Natural killer cell (primary cell): ENCODE measurements around the gene SLC25A47. TPM values are rescaled to one million over a fixed set of nuclear protein-coding genes. Genes with fewer than 3 reads are reported as not detected.

Source experiments
- ATAC-seq, 3 donors: fragments of 150-1000 bp in 2 of 3; fragments of 200-7000 bp in 1 of 3; cut with Tn5 transposase; 1 replicate in 1 of 3; 2 replicates in 2 of 3; pipeline ENCODE4 v1.10.0; 2021; ENCODE audit warnings: mild to moderate bottlenecking in 2 of 3, moderate library complexity in 2 of 3
- DNase-seq, 2 donors: peaks; one replicate each; pipeline versions ENCODE4 v3.0.0 to v3.0.0-alpha.2; 2013 to 2021; ENCODE audit warnings: mixed read lengths in 1 of 2
- H3K27ac ChIP-seq: one replicate; pipeline ENCODE4 v1.5.1; 2013; ENCODE audit warnings: mild to moderate bottlenecking, low read length
- H3K27me3 ChIP-seq: one replicate; pipeline ENCODE4 v1.6.1; 2013; ENCODE audit warnings: low read length; ENCODE audit not compliant: control insufficient read depth, insufficient read depth
- H3K36me3 ChIP-seq: one replicate; pipeline ENCODE4 v1.6.1; 2013; ENCODE audit warnings: low read length; ENCODE audit not compliant: control insufficient read depth, insufficient read depth
- H3K4me1 ChIP-seq: one replicate; pipeline ENCODE4 v1.6.1; 2013; ENCODE audit warnings: low read length; ENCODE audit not compliant: control insufficient read depth, insufficient read depth
- H3K4me3 ChIP-seq: one replicate; pipeline ENCODE4 v1.5.1; 2013; ENCODE audit warnings: low read length
- H3K9me3 ChIP-seq: one replicate; pipeline ENCODE4 v1.6.1; 2013; ENCODE audit warnings: low read length; ENCODE audit not compliant: control insufficient read depth, insufficient read depth
- H3K27ac Mint-ChIP-seq, 2 donors: one replicate each; pipeline ENCODE4 v1.8.0; 2022; ENCODE audit warnings: mild to moderate bottlenecking in 2 of 2, mixed read lengths in 2 of 2, moderate library complexity in 1 of 2
- H3K27me3 Mint-ChIP-seq, 2 donors: one replicate each; pipeline ENCODE4 v1.8.0; 2022; ENCODE audit warnings: low read depth in 2 of 2, mixed read lengths in 2 of 2
- H3K36me3 Mint-ChIP-seq: one replicate; pipeline ENCODE4 v1.8.0; 2022; ENCODE audit warnings: mixed read lengths
- H3K4me1 Mint-ChIP-seq, 2 donors: one replicate each; pipeline ENCODE4 v1.8.0; 2022; ENCODE audit warnings: mixed read lengths in 2 of 2
- H3K4me3 Mint-ChIP-seq: one replicate; pipeline ENCODE4 v1.8.0; 2022; ENCODE audit warnings: mild to moderate bottlenecking, moderate library complexity, mixed read lengths
- H3K9me3 Mint-ChIP-seq, 2 donors: one replicate each; pipeline ENCODE4 v1.8.0; 2022; ENCODE audit warnings: mixed read lengths in 2 of 2
- CTCF ChIP-seq: fragments of 200-600 bp; IDR thresholded peaks from one replicate; pipeline ENCODE4 v1.8.0; 2022; ENCODE audit warnings: antibody characterized with exemption
- WGBS: methylation state at CpG from one replicate; pipeline ENCODE4 v1.1.7; 2013; ENCODE audit warnings: missing lambda C conversion rate; ENCODE audit not compliant: insufficient coverage; 5-methylcytosine and 5-hydroxymethylcytosine counted together
- intact Hi-C: fragments of 100-400 bp; cut with micrococcal nuclease; formaldehyde crosslinking; loops from one replicate; pipeline ENCODE4 v1.14.2; 2022
- total RNA-seq, 4 donors: library from RNA; stranded (reverse); fragments of 120-200 nt in 1 of 4; gene quantifications; one replicate each; pipeline versions ENCODE4 v1.2.3 to v1.2.4, GENCODE V29; 2013 to 2022

SLC25A47 gene
- total RNA-seq, 3 donors from 2014 or later (not counting 1 experiment from before 2014, with no cell fraction given): 0.20 TPM; not detected in 2

GRCh38 chr14:100358396-100358795, 35.3 kb downstream of the SLC25A47 start:
- H3K4me1 ChIP-seq: no peaks in the 10 kb centered on the region
- H3K36me3 ChIP-seq: peaks cover 58% of the 10 kb centered on the region
- H3K9me3 ChIP-seq: no peaks in the 10 kb centered on the region
- 63% methylated on average over 2 of the region's 2 CpGs for WGBS
- DNase-seq: no peak
- no peak for TF ChIP-seq CTCF
- no peak for ATAC-seq
- Mint-ChIP-seq H3K4me3 (no peak overlapping the region), H3K9me3 (no peaks in the 10 kb centered on the region), H3K27ac (no peak overlapping the region), H3K4me1 (peaks cover 6 to 8% of the 10 kb centered on the region in 2 donors), H3K36me3 (peaks cover 21% of the 10 kb centered on the region), H3K27me3 (no peaks in the 10 kb centered on the region)
- intact Hi-C loops: no loop called here
- H3K27me3 ChIP-seq: no peaks in the 10 kb centered on the region
- H3K27ac ChIP-seq: no peak overlapping the region
- H3K4me3 ChIP-seq: no peak overlapping the region

GRCh38 chr14:100359111-100359510, 36.0 kb downstream of the SLC25A47 start:
- H3K4me1 Mint-ChIP-seq: peaks cover 6 to 8% of the 10 kb centered on the region in 2 donors
- no peak overlapping the region for H3K4me3 ChIP-seq
- H3K4me3 Mint-ChIP-seq: no peak overlapping the region
- H3K27me3 Mint-ChIP-seq: no peaks in the 10 kb centered on the region
- H3K9me3 Mint-ChIP-seq: no peaks in the 10 kb centered on the region
- no peaks in the 10 kb centered on the region for H3K4me1 ChIP-seq
- H3K9me3 ChIP-seq: no peaks in the 10 kb centered on the region
- intact Hi-C loops: no loop called here
- no peak overlapping the region for H3K27ac ChIP-seq
- no peak for DNase-seq
- ATAC-seq: no peak
- no CpG with 5 or more reads among the region's 2 CpGs for WGBS
- peaks cover 20% of the 10 kb centered on the region for H3K36me3 Mint-ChIP-seq
- no peak for TF ChIP-seq CTCF
- H3K36me3 ChIP-seq: peaks cover 51% of the 10 kb centered on the region
- no peaks in the 10 kb centered on the region for H3K27me3 ChIP-seq
- H3K27ac Mint-ChIP-seq: no peak overlapping the region

GRCh38 chr14:100359881-100360280, 36.7 kb downstream of the SLC25A47 start:
- Histone ChIP-seq H3K9me3 (no peaks in the 10 kb centered on the region), H3K4me1 (no peaks in the 10 kb centered on the region), H3K36me3 (peaks cover 47% of the 10 kb centered on the region), H3K27me3 (no peaks in the 10 kb centered on the region), H3K4me3 (no peak overlapping the region), H3K27ac (no peak overlapping the region)
- H3K9me3 Mint-ChIP-seq: no peaks in the 10 kb centered on the region
- peaks cover 6 to 8% of the 10 kb centered on the region in 2 donors for H3K4me1 Mint-ChIP-seq
- no peaks in the 10 kb centered on the region for H3K27me3 Mint-ChIP-seq
- WGBS: 95% methylated on average over 4 of the region's 4 CpGs
- H3K4me3 Mint-ChIP-seq: no peak overlapping the region
- intact Hi-C loops: no loop called here
- ATAC-seq (no peak), DNase-seq (no peak)
- no peak overlapping the region for H3K27ac Mint-ChIP-seq
- peaks cover 14% of the 10 kb centered on the region for H3K36me3 Mint-ChIP-seq
- no peak for TF ChIP-seq CTCF

GRCh38 chr14:100361626-100362025, 38.5 kb downstream of the SLC25A47 start:
- intact Hi-C loops: no loop called here

More at GRCh38 chr14:100361626-100362025, 38.5 kb downstream of the SLC25A47 start:
- Mint-ChIP-seq H3K27me3 (no peaks in the 10 kb centered on the region), H3K27ac (no peak overlapping the region), H3K4me3 (no peak overlapping the region), H3K36me3 (peaks cover 9% of the 10 kb centered on the region), H3K9me3 (no peaks in the 10 kb centered on the region), H3K4me1 (peaks cover 6 to 8% of the 10 kb centered on the region in 2 donors)
- WGBS: 94% methylated on average over 3 of the region's 5 CpGs
- H3K4me1 ChIP-seq: no peaks in the 10 kb centered on the region
- no peak overlapping the region for H3K27ac ChIP-seq
- no peaks in the 10 kb centered on the region for H3K27me3 ChIP-seq
- no peaks in the 10 kb centered on the region for H3K9me3 ChIP-seq
- DNase-seq (no peak), ATAC-seq (no peak)
- no peak for TF ChIP-seq CTCF
- no peak overlapping the region for H3K4me3 ChIP-seq
- peaks cover 49% of the 10 kb centered on the region for H3K36me3 ChIP-seq
